22Rv1 (cell line): Measurements from ENCODE around the gene PPIL1.

Experiments
- H3K27ac ChIP-seq: fragments of 450-650 bp; 2 replicates; pipeline ENCODE4 v1.5.1; 2017
- ZFX ChIP-seq: fragments of 450-650 bp; IDR thresholded peaks from 2 replicates; pipeline ENCODE4 v1.6.1; 2017; ENCODE audit warnings: antibody characterized with exemption, borderline replicate concordance
- TF ChIP-seq, protein P1 (sequence below): fragments of 450-650 bp; IDR thresholded peaks from 2 replicates; pipeline ENCODE4 v1.5.1; 2017; ENCODE audit warnings: mild to moderate bottlenecking

Gene PPIL1

DNA sequence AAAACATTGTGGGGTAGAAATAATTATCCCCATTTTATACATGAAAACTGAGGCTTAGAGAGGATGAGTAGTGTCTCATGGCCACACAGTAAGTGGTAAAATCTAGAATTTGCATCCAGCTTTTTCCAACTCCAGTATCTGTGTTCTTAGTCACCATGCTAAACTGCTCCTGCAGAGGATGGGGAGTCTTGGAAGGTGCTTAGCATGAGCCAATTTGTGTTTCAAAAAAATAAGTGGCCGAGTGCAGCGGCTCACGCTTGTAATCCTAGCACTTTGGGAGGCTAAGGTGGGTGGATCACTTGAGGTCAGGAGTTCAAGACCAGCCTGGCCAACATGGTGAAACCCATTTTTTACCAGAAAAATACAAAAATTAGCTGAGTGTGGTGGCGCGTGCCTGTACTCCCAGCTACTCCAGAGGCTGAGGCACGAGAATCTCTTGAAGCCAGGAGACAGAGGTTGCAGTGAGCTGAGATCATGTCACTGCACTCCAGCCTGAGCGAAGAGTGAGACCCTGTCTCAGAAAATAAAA, 13.6 kb upstream of the PPIL1 start:
- TF ChIP-seq ZFX = no peak
- TF ChIP-seq, protein P1, sequence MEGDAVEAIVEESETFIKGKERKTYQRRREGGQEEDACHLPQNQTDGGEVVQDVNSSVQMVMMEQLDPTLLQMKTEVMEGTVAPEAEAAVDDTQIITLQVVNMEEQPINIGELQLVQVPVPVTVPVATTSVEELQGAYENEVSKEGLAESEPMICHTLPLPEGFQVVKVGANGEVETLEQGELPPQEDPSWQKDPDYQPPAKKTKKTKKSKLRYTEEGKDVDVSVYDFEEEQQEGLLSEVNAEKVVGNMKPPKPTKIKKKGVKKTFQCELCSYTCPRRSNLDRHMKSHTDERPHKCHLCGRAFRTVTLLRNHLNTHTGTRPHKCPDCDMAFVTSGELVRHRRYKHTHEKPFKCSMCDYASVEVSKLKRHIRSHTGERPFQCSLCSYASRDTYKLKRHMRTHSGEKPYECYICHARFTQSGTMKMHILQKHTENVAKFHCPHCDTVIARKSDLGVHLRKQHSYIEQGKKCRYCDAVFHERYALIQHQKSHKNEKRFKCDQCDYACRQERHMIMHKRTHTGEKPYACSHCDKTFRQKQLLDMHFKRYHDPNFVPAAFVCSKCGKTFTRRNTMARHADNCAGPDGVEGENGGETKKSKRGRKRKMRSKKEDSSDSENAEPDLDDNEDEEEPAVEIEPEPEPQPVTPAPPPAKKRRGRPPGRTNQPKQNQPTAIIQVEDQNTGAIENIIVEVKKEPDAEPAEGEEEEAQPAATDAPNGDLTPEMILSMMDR = no peak
- H3K27ac ChIP-seq = no peak overlapping the region

DNA sequence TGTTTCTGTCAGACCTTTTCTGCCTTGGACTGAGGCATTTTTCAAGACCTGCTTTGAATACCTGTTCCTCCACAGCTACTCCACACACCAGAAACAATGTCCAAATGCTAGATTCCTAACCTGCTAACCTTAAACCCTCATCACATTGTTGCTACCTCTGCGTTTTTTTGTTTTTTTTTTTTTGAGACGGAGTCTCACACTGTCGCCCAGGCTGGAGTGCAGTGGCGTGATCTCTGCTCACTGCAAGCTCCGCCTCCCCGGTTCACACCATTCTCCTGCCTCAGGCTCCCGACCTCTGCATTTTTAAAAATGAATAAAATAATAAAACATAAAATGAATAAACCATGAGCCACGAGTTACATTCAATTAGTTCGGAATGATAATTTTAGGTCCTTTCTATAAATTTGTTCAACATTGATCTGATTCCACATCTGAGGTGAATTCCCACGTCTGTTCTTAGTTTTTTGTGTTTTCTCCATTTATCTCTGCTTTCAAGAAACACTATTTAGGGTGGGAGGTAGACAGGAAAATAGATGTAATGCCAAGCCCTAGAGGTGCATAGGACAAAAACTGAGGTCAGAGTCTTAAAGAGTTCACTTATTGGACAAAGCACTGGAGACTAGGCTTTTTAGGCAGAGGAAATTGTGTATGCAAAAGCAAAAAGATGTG, 12.5 kb upstream of the PPIL1 start:
- peak overlapping the region; percentile 67; the same call in 1 of the 2 replicates for H3K27ac ChIP-seq
- TF ChIP-seq, protein P1 = no peak
- TF ChIP-seq ZFX = no peak

DNA sequence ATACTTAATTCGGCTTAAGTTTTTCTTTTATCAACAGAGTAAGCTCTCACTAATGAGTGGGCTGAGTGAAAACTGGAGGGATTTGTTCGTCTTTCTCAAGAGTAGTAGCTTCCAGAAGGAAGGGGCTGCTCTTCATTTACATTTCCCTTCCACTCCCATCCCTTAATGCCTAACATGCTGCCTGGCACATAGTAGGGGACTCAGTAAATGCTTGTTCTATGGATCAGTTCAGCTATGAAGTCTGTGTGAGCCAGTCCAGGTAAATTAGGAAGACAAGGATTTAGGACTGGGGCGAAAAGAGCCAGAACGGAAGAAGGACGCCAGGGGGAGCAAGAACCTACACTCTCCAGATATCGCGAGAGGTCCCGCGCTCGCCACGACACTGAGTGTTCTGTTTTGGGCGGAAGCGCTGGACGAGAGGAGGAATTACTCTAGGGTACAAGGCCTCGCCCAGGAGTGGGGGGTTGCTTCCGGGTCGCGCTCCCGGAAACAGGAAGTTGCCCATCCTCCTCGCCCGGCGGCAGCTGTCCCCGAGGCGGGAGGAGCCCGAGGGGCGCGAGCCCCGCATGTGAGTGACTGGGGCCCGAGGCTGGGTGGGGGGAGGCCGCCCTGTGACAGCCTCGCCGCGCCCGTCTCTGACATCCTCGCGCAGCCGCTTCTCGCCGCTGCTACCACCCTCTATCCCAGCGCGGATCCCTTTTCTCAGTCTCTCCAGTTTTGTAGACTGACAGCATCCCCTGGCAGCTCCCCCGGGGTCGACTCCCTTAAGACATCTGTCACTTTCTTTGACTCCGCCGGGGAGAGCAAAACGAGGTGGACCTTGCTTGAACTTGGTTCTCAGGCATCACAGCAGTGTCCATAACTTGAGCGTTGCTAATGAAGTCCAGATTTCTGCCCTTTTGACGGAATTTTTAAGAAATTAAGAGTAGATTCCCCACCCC, 11.1 kb upstream of the PPIL1 start, which contains the start of gene C6orf89:
TSS of gene C6orf89 (plus strand) at position 492 of the 941 bp plus-strand sequence. CDS start 13,493 bp downstream, outside the sequence.
- H3K27ac ChIP-seq = peak within 1 kb of the TSS; percentile 67
- TF ChIP-seq, protein P1 = peak; percentile 88
- no peak for TF ChIP-seq ZFX

DNA sequence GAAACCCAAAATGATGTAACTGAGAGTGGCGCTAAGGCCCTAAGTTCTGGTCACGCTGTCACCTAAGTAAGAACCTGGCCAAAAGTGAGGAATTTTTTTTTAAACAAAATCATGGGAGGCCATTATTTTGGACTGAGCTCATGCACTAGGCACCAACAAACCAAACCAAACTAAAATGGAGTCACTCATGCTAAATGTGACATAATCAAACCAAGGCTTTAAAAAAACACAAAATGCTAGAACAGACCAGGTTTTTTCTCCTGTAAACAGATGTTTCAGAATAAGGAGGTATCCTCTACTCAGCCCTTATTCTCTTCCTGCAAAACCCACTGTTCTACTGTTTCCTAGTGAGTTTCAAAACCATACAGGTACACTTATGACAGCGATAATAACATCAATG, 10.0 kb upstream of the PPIL1 start:
- no peak for TF ChIP-seq ZFX
- TF ChIP-seq, protein P1 = no peak
- H3K27ac ChIP-seq = no peak overlapping the region

DNA sequence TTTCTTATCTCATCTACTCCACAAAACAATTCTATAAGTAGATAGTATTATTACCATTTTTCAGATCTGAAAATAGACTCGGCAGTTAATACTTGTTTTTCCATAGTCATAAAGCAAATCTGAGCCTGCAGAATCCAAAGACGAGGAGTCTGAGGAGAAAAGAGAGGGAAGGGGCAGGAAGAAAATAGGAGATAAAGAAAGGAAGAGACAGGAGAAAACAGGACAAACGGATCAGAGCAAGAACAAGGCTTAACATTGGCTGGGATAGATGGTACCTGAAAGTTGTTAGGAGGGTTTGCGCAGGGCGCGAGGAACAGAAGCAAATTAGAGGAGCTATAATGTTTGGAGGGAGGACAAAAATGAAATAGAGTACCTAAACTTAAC, 639 bp upstream of the PPIL1 start:
- TF ChIP-seq, protein P1 = no peak
- TF ChIP-seq ZFX = no peak
- peak overlapping the region; percentile 89 for H3K27ac ChIP-seq

DNA sequence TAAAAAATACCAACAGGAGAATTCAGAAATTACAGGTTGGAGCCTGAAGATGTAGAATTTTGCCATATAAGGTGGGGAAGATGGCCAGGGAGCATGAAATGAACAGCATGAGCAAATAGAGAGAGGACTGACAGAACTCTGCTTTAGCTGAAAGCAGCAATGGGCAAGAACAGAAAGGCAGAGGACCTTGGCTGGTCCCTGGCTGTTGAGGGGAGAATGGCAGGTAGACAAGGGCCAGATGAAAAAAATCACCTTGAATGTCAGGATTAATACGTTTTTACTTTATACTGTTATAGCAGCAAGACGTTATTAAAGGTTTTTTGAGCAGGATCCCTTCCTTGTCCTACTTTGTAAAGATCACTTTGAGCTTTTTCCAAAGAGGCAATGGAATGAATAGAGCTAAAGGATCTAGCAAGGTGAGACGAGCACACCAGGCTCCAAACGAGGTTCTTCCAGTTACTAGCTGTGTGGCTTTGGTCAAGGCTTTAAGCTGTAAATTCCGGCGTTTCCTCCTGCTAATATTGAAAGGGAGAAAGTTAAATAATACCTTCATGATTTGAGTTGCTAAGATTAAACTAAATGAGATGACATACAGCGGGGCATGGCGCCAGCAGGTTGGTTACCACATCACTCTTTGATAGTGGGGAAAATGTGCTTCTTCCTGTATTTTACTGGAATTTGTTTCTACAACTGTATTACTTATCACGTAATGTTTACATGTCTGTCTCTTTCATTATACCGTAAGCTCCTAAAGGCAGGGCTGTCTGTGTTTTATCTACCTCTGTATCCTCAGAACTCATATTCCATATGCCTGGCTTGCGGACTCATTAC, 776 bp downstream of the PPIL1 start:
- peak overlapping the region; percentile 89 for H3K27ac ChIP-seq
- TF ChIP-seq, protein P1 = 0 out of 2 replicates have a peak, but pooled peaks have one; percentile 8
- no peak for TF ChIP-seq ZFX
